Astrocyte (in vitro differentiated cells and primary cell): ENCODE measurements around the gene KLK7. TPM values are rescaled to one million over a fixed set of nuclear protein-coding genes. Genes with fewer than 3 reads are reported as not detected.

Experiments used
- DNase-seq: peaks from one replicate; pipeline ENCODE4 v3.0.0-alpha.2; 2010; ENCODE audit warnings: low read depth
- FAIRE-seq: peaks from 2 replicates; lab custom pipeline; 2011; peaks lifted over from hg19 to GRCh38; lab: Jason Lieb, UNC
- H2AFZ ChIP-seq: 2 replicates; pipeline ENCODE4 v1.6.0; 2012; ENCODE audit warnings: low read depth, low read length, inconsistent platforms
- H3K27ac ChIP-seq: 2 replicates; pipeline ENCODE4 v1.5.1; 2011; ENCODE audit warnings: low read depth, low read length, inconsistent platforms
- H3K27me3 ChIP-seq: 2 replicates; pipeline ENCODE4 v1.6.0; 2011; ENCODE audit warnings: low read length, inconsistent platforms; ENCODE audit not compliant: insufficient read depth
- H3K36me3 ChIP-seq: 2 replicates; pipeline ENCODE4 v1.5.1; 2011; ENCODE audit warnings: low read length, inconsistent platforms; ENCODE audit not compliant: insufficient read depth
- H3K4me1 ChIP-seq: 2 replicates; pipeline ENCODE4 v1.5.1; 2011; ENCODE audit warnings: low read length, inconsistent platforms; ENCODE audit not compliant: insufficient read depth
- H3K4me2 ChIP-seq: 2 replicates; pipeline ENCODE4 v1.6.0; 2012; ENCODE audit warnings: low read length, inconsistent platforms
- H3K4me3 ChIP-seq: 2 replicates; pipeline ENCODE4 v1.5.1; 2011; ENCODE audit warnings: low read depth, mild to moderate bottlenecking, low read length, inconsistent platforms; ENCODE audit not compliant: insufficient read depth
- H3K79me2 ChIP-seq: 2 replicates; pipeline ENCODE4 v1.6.0; 2012; ENCODE audit warnings: mild to moderate bottlenecking, low read length, inconsistent platforms; ENCODE audit not compliant: insufficient read depth
- H3K9ac ChIP-seq: 2 replicates; pipeline ENCODE4 v1.6.0; 2012; ENCODE audit warnings: mild to moderate bottlenecking, low read length, inconsistent platforms
- H3K9me3 ChIP-seq: 2 replicates; pipeline ENCODE4 v1.5.1; 2012; ENCODE audit warnings: low read depth, mild to moderate bottlenecking, low read length, inconsistent platforms; ENCODE audit not compliant: insufficient read depth
- H4K20me1 ChIP-seq: 2 replicates; pipeline ENCODE4 v1.6.0; 2012; ENCODE audit warnings: low read length, inconsistent platforms; ENCODE audit not compliant: insufficient read depth
- H3K27ac Mint-ChIP-seq: one replicate; pipeline ENCODE4 v1.8.0; 2021; ENCODE audit warnings: mild to moderate bottlenecking, mixed read lengths; ENCODE audit not compliant: unreplicated experiment
- H3K27me3 Mint-ChIP-seq: one replicate; pipeline ENCODE4 v1.8.0; 2021; ENCODE audit warnings: low read depth, mixed read lengths; ENCODE audit not compliant: unreplicated experiment
- H3K36me3 Mint-ChIP-seq: one replicate; pipeline ENCODE4 v1.8.0; 2021; ENCODE audit warnings: low read depth, mixed read lengths; ENCODE audit not compliant: unreplicated experiment
- H3K4me1 Mint-ChIP-seq: one replicate; pipeline ENCODE4 v1.8.0; 2021; ENCODE audit warnings: low read depth, mixed read lengths; ENCODE audit not compliant: unreplicated experiment
- H3K4me3 Mint-ChIP-seq: one replicate; pipeline ENCODE4 v1.8.0; 2021; ENCODE audit warnings: mild to moderate bottlenecking, moderate library complexity, mixed read lengths; ENCODE audit not compliant: unreplicated experiment
- H3K9me3 Mint-ChIP-seq: one replicate; pipeline ENCODE4 v1.8.0; 2021; ENCODE audit warnings: mild to moderate bottlenecking, mixed read lengths; ENCODE audit not compliant: unreplicated experiment
- EZH2 ChIP-seq: IDR thresholded peaks from 2 replicates; pipeline ENCODE4 v1.6.1; 2012; ENCODE audit warnings: mild to moderate bottlenecking, low read length, inconsistent platforms; ENCODE audit not compliant: insufficient read depth
- total RNA-seq: library from RNA; stranded (reverse); gene quantifications from 2 replicates; pipeline ENCODE4 v1.2.1, GENCODE V29; 2021
- TF ChIP-seq, protein P1 (sequence below): IDR thresholded peaks from 2 replicates; pipeline ENCODE4 v1.5.1; 2011; ENCODE audit warnings: low read depth, mild to moderate bottlenecking, inconsistent platforms, low read length, moderate library complexity; ENCODE audit not compliant: insufficient read depth

Gene KLK7
- total RNA-seq, 1 donor from 2014 or later = not detected

DNA sequence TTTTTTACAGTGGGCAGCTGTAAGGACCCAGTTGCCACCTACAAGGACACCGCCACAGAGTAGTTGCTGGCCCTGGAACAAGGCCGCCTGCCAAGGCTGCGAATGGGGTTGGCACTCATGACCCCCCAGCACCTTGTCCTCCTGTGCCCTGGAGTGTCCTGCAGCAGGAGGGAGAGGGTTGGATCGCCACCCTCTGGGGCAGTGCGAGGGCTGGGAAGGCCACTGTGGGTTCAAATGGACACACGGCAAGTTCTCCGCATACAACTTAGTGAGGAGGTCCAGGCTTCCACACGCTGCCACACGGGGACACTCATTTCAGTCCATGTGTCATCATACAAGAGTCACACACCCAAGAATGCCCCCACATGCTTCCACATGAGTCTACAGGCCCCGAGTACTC is 16.7 kb upstream of the KLK7 start:
- peaks cover 3% of the 10 kb centered on the region for H3K9me3 Mint-ChIP-seq
- no peak for FAIRE-seq

DNA sequence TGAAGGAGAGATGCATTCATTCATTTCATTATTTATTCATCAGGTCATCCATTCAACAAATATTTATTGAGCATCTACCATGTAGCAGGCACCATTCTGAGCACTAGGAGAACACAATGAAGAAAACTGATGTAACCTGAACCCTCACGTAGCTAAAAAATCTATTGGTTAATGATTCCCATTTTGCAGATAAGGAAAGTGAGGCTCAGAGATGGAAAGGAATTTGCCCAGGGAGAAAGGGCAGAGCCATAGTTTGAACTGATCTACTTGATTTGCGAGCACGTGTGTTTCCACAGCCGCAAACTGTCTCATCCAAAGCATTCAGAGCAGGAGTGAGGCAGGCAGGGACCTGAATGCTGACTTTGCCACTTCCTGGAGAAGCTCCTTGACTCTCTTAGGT is 15.0 kb upstream of the KLK7 start:
- Histone ChIP-seq H3K9me3 (peaks cover 2% of the 10 kb centered on the region), H3K9ac (no peak overlapping the region), H3K4me1 (no peaks in the 10 kb centered on the region), H3K4me3 (no peak overlapping the region), H3K36me3 (no peaks in the 10 kb centered on the region), H2AFZ (no peak overlapping the region), H4K20me1 (no peaks in the 10 kb centered on the region), H3K27me3 (no peaks in the 10 kb centered on the region), H3K27ac (no peak overlapping the region), H3K79me2 (no peaks in the 10 kb centered on the region), H3K4me2 (no peak overlapping the region)
- H3K9me3 Mint-ChIP-seq = peaks cover 2% of the 10 kb centered on the region
- peaks cover 31% of the 10 kb centered on the region for H3K27me3 Mint-ChIP-seq
- H3K4me1 Mint-ChIP-seq = no peaks in the 10 kb centered on the region
- no peak overlapping the region for H3K4me3 Mint-ChIP-seq
- DNase-seq (no peak), FAIRE-seq (no peak)
- no peak for TF ChIP-seq EZH2
- TF ChIP-seq, protein P1, sequence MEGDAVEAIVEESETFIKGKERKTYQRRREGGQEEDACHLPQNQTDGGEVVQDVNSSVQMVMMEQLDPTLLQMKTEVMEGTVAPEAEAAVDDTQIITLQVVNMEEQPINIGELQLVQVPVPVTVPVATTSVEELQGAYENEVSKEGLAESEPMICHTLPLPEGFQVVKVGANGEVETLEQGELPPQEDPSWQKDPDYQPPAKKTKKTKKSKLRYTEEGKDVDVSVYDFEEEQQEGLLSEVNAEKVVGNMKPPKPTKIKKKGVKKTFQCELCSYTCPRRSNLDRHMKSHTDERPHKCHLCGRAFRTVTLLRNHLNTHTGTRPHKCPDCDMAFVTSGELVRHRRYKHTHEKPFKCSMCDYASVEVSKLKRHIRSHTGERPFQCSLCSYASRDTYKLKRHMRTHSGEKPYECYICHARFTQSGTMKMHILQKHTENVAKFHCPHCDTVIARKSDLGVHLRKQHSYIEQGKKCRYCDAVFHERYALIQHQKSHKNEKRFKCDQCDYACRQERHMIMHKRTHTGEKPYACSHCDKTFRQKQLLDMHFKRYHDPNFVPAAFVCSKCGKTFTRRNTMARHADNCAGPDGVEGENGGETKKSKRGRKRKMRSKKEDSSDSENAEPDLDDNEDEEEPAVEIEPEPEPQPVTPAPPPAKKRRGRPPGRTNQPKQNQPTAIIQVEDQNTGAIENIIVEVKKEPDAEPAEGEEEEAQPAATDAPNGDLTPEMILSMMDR = no peak
- H3K27ac Mint-ChIP-seq = no peak overlapping the region
- H3K36me3 Mint-ChIP-seq = no peaks in the 10 kb centered on the region

More for the DNA sequence above, 16.7 kb upstream of the KLK7 start:
- H3K9ac ChIP-seq = no peak overlapping the region
- H3K27me3 ChIP-seq = no peaks in the 10 kb centered on the region
- no peaks in the 10 kb centered on the region for H3K36me3 ChIP-seq
- peaks cover 2% of the 10 kb centered on the region for H3K9me3 ChIP-seq
- no peaks in the 10 kb centered on the region for H3K36me3 Mint-ChIP-seq
- TF ChIP-seq, protein P1 = no peak
- no peak for TF ChIP-seq EZH2
- H3K4me3 Mint-ChIP-seq = no peak overlapping the region
- no peaks in the 10 kb centered on the region for H3K4me1 ChIP-seq
- no peak overlapping the region for H3K27ac ChIP-seq
- H2AFZ ChIP-seq = no peak overlapping the region
- no peak overlapping the region for H3K4me3 ChIP-seq
- H3K27ac Mint-ChIP-seq = no peak overlapping the region
- no peaks in the 10 kb centered on the region for H3K4me1 Mint-ChIP-seq
- no peak for DNase-seq
- peaks cover 40% of the 10 kb centered on the region for H3K27me3 Mint-ChIP-seq
- no peak overlapping the region for H3K4me2 ChIP-seq
- no peaks in the 10 kb centered on the region for H4K20me1 ChIP-seq
- H3K79me2 ChIP-seq = no peaks in the 10 kb centered on the region

DNA sequence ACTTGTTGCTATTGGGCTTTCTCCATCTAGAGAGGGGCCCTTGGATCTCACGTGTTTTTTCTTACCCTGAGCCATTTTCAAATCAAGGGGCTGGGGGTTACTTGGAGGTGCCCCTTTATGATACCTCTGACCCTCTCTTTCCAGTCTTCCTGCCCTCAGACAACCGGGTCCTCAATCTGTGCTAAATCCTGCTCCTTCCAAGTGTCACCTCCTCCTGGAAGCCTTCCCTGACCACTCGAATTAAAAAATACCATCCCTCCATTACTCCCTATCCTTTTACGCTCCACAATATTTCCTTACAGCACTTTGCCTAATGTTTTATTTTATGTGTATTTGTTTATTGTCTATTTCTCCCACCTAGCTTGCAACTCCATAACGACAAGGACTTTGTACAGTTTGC is 14.3 kb upstream of the KLK7 start:
- H3K79me2 ChIP-seq = no peaks in the 10 kb centered on the region
- Mint-ChIP-seq H3K4me3 (no peak overlapping the region), H3K27me3 (peaks cover 30% of the 10 kb centered on the region), H3K9me3 (peaks cover 2% of the 10 kb centered on the region), H3K27ac (no peak overlapping the region), H3K4me1 (no peaks in the 10 kb centered on the region), H3K36me3 (no peaks in the 10 kb centered on the region)
- no peaks in the 10 kb centered on the region for H4K20me1 ChIP-seq
- DNase-seq (no peak), FAIRE-seq (no peak)
- H2AFZ ChIP-seq = no peak overlapping the region
- H3K4me1 ChIP-seq = no peaks in the 10 kb centered on the region
- no peaks in the 10 kb centered on the region for H3K27me3 ChIP-seq
- no peak overlapping the region for H3K27ac ChIP-seq
- no peaks in the 10 kb centered on the region for H3K36me3 ChIP-seq
- H3K4me3 ChIP-seq = no peak overlapping the region
- H3K4me2 ChIP-seq = no peak overlapping the region
- no peak overlapping the region for H3K9ac ChIP-seq
- TF ChIP-seq, protein P1 = no peak
- TF ChIP-seq EZH2 = no peak
- H3K9me3 ChIP-seq = peaks cover 2% of the 10 kb centered on the region
